NCI-H2029 treated with DMSO at 0.1 percent for 48 hours (cell line): Measurements from ENCODE around the gene DSCAML1.

Experiments used
- DNase-seq: peaks from one replicate; lab custom pipeline; 2025; lab: John Stamatoyannopoulos, UW

The DSCAML1 gene

GRCh38 chr11:117425679-117426296, 371.2 kb downstream of the DSCAML1 start:
- no peak for DNase-seq

GRCh38 chr11:117424781-117425180, 372.2 kb downstream of the DSCAML1 start:
- no peak for DNase-seq

GRCh38 chr11:117423046-117423575, 373.9 kb downstream of the DSCAML1 start:
- no peak for DNase-seq

GRCh38 chr11:117421476-117421875, 375.5 kb downstream of the DSCAML1 start:
- no peak for DNase-seq

GRCh38 chr11:117421041-117421440, 376.0 kb downstream of the DSCAML1 start:
- DNase-seq: no peak

GRCh38 chr11:117420598-117420997, 376.4 kb downstream of the DSCAML1 start:
- no peak for DNase-seq

- DNase-seq: no peak
Measured at GRCh38 chr11:117420143-117420485, 376.9 kb downstream of the DSCAML1 start.

- DNase-seq: no peak
Measured at GRCh38 chr11:117419482-117420142, 377.4 kb downstream of the DSCAML1 start.

GRCh38 chr11:117418737-117419481, 378.1 kb downstream of the DSCAML1 start:
- no peak for DNase-seq

GRCh38 chr11:117417856-117418255, 379.2 kb downstream of the DSCAML1 start:
- DNase-seq: no peak

- no peak for DNase-seq
Measured at GRCh38 chr11:117417342-117417741, 379.7 kb downstream of the DSCAML1 start.

GRCh38 chr11:117415358-117415896, 381.6 kb downstream of the DSCAML1 start:
- no peak for DNase-seq

- DNase-seq: no peak
Measured at GRCh38 chr11:117414724-117415123, 382.3 kb downstream of the DSCAML1 start.

GRCh38 chr11:117413616-117414015, 383.4 kb downstream of the DSCAML1 start:
- no peak for DNase-seq

GRCh38 chr11:117412653-117413275, 384.3 kb downstream of the DSCAML1 start:
- DNase-seq: no peak

- DNase-seq: no peak
Measured at GRCh38 chr11:117412176-117412575, 384.8 kb downstream of the DSCAML1 start.

- no peak for DNase-seq
Measured at GRCh38 chr11:117411736-117412135, 385.3 kb downstream of the DSCAML1 start.

- DNase-seq: no peak
Measured at GRCh38 chr11:117410861-117411710, 385.9 kb downstream of the DSCAML1 start.

- DNase-seq: no peak
Measured at GRCh38 chr11:117410238-117410637, 386.8 kb downstream of the DSCAML1 start.

GRCh38 chr11:117409511-117409910, 387.5 kb downstream of the DSCAML1 start:
- DNase-seq: no peak

- DNase-seq: no peak
Measured at GRCh38 chr11:117408356-117408755, 388.7 kb downstream of the DSCAML1 start.
